ENCODE measurements around the gene PSME4. TPM values are rescaled to one million over a fixed set of nuclear protein-coding genes. Genes with fewer than 3 reads are reported as not detected.
A peak's percentile ranks its signal among the peaks of the same experiment; 100 is the strongest.

PSME4 gene
- 10 to 100 TPM; 39.1 to 66.1 (median 48.5) TPM for total RNA-seq

- Histone ChIP-seq H3K9me3 (no peaks in the 10 kb centered on the region), H3K36me3 (peaks cover 18% of the 10 kb centered on the region), H3K27ac (peak within 1 kb of the TSS; percentile 99), H3K4me3 (peak within 1 kb of the TSS; percentile 99), H3K4me1 (peaks cover 32% of the 10 kb centered on the region), H3K27me3 (no peaks in the 10 kb centered on the region)
- 1% methylated on average over 24 of the region's 81 CpGs for WGBS
- DNase-seq (ENCODE audit: low spot score in 2 of 2), result peak; percentile 97 to 98
- peak in 2 of 3 donors; percentile 81 to 85 for TF ChIP-seq POLR2AphosphoS5 (IDR thresholded peaks at IDR 0.05)
- TF ChIP-seq EP300 (IDR thresholded peaks at IDR 0.05), result no peak
- peak; percentile 79 to 94 for TF ChIP-seq POLR2A (IDR thresholded peaks at IDR 0.05)
- TF ChIP-seq, protein P1, sequence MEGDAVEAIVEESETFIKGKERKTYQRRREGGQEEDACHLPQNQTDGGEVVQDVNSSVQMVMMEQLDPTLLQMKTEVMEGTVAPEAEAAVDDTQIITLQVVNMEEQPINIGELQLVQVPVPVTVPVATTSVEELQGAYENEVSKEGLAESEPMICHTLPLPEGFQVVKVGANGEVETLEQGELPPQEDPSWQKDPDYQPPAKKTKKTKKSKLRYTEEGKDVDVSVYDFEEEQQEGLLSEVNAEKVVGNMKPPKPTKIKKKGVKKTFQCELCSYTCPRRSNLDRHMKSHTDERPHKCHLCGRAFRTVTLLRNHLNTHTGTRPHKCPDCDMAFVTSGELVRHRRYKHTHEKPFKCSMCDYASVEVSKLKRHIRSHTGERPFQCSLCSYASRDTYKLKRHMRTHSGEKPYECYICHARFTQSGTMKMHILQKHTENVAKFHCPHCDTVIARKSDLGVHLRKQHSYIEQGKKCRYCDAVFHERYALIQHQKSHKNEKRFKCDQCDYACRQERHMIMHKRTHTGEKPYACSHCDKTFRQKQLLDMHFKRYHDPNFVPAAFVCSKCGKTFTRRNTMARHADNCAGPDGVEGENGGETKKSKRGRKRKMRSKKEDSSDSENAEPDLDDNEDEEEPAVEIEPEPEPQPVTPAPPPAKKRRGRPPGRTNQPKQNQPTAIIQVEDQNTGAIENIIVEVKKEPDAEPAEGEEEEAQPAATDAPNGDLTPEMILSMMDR (IDR thresholded peaks at IDR 0.05), result no peak
Observed at GRCh38 chr2:53970724-53971602, at the start of gene PSME4. PSME4 (minus strand) TSS chr2:53970993; CDS start chr2:53970784, 209 bp downstream.

DNA sequence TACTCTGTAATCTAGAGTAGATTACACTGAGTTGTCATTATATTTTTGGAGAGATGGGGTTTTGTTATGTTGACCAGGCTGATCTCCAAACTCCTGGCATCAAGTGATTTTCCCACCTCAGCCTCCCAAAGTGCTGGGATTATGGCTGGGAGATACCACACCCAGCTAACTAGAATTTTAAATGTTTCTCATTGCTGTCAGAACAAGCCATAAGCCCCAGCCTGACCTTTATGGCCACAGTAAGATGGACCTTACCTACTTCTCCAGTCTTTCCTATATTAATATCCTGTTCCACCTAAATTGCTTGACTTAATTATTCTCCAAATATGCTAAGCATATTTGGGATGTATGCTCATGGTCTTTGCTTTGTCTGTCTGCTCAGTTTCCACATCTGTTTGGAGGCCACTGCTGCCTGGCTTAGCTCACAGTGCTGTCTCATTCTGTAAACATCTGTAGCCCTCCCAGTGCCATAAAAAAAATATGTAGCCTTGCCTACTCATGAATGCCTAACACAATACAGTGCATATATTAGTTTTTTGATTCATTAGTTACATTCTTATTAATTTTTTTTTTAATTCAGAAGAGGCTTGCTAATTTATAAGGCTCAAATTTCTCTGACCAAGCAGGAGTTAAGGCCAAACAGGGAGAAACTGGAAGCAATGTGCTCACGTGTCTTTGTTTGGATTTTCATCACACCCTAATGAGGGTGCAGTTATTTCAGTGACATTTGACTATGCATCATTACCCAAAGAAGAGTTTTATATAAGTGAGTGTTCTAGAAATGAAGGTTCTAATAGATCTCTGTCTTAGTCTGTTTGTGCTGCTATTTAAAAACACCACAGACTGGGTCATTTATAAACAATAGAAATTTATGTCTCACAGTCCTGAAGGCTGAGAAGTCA lies 45.3 kb upstream of the PSME4 start:
- TF ChIP-seq POLR2AphosphoS5 (IDR thresholded peaks at IDR 0.05) (no peak), EP300 (IDR thresholded peaks at IDR 0.05) (no peak), POLR2A (IDR thresholded peaks at IDR 0.05) (no peak)
- TF ChIP-seq, protein P1 (IDR thresholded peaks at IDR 0.05), result no peak
- no peaks in the 10 kb centered on the region for H3K27me3 ChIP-seq
- DNase-seq (ENCODE audit: low spot score in 2 of 2), result no peak
- H3K4me3 ChIP-seq, result no peak overlapping the region
- H3K4me1 ChIP-seq, result no peaks in the 10 kb centered on the region
- H3K27ac ChIP-seq, result no peak overlapping the region
- no peaks in the 10 kb centered on the region for H3K9me3 ChIP-seq
- 52% methylated on average over 1 of the region's 1 CpG for WGBS
- no peaks in the 10 kb centered on the region for H3K36me3 ChIP-seq

DNA sequence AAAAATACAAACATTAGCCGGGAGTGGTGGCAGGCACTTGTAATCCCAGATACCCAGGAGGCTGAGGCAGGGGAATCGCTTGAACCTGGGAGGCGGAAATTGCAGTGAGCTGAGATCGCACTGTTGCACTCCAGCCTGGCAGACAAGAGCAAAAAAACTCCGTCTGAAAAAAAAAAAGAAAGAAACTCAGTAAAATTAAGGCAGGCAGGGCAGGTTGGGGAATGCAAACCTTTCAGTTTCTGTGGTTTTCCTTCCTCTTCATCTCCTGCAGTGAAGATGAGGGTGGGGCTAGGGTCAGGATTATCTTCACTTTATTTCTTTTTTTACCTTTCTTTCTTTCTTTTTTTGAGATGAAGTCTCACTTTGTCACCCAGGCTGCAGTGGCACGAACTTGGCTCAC lies 43.2 kb upstream of the PSME4 start:
- Histone ChIP-seq H3K9me3 (no peaks in the 10 kb centered on the region), H3K27me3 (no peaks in the 10 kb centered on the region), H3K27ac (no peak overlapping the region), H3K36me3 (no peaks in the 10 kb centered on the region), H3K4me3 (no peak overlapping the region), H3K4me1 (no peaks in the 10 kb centered on the region)
- 92% methylated on average over 6 of the region's 6 CpGs for WGBS
- no peak for DNase-seq (ENCODE audit: low spot score in 2 of 2)
- TF ChIP-seq POLR2A (IDR thresholded peaks at IDR 0.05), result no peak
- no peak for TF ChIP-seq EP300 (IDR thresholded peaks at IDR 0.05)
- TF ChIP-seq, protein P1 (IDR thresholded peaks at IDR 0.05), result no peak
- no peak for TF ChIP-seq POLR2AphosphoS5 (IDR thresholded peaks at IDR 0.05)

GRCh38 chr2:54012538-54013141 lies 41.8 kb upstream of the PSME4 start:
- Histone ChIP-seq H3K27ac (no peak overlapping the region), H3K4me3 (no peak overlapping the region), H3K4me1 (no peaks in the 10 kb centered on the region), H3K36me3 (no peaks in the 10 kb centered on the region), H3K9me3 (no peaks in the 10 kb centered on the region), H3K27me3 (no peaks in the 10 kb centered on the region)
- WGBS, result 83% methylated on average over 11 of the region's 11 CpGs
- DNase-seq (ENCODE audit: low spot score in 2 of 2), result no peak
- TF ChIP-seq, protein P1 (IDR thresholded peaks at IDR 0.05), result no peak
- TF ChIP-seq POLR2AphosphoS5 (IDR thresholded peaks at IDR 0.05) (no peak), EP300 (IDR thresholded peaks at IDR 0.05) (no peak), POLR2A (IDR thresholded peaks at IDR 0.05) (no peak)

All from suprapubic skin (tissue), 4 donors.